SIG-M5 (cell line): ENCODE measurements around the gene MYOM3.

Source experiments
- DNase-seq: peaks from one replicate; lab custom pipeline; 2025; lab: John Stamatoyannopoulos, UW

MYOM3 gene

GRCh38 chr1:24096009-24096738, 15.8 kb downstream of the MYOM3 start:
- DNase-seq = no peak

- no peak for DNase-seq
These were observed 16.6 kb downstream of the MYOM3 start for GRCh38 chr1:24095140-24095859.

GRCh38 chr1:24094554-24094953, 17.4 kb downstream of the MYOM3 start:
- no peak for DNase-seq

- DNase-seq = no peak
These were observed 18.2 kb downstream of the MYOM3 start for GRCh38 chr1:24093732-24094131.

GRCh38 chr1:24092979-24093378, 19.0 kb downstream of the MYOM3 start:
- DNase-seq = no peak

- DNase-seq = no peak
These were observed 19.9 kb downstream of the MYOM3 start for GRCh38 chr1:24091971-24092482.

GRCh38 chr1:24090736-24091135, 21.2 kb downstream of the MYOM3 start:
- DNase-seq = no peak

- DNase-seq = no peak
These were observed 22.0 kb downstream of the MYOM3 start for GRCh38 chr1:24089743-24090555.

- DNase-seq = no peak
These were observed 22.8 kb downstream of the MYOM3 start for GRCh38 chr1:24089027-24089742.

GRCh38 chr1:24086466-24086865, 25.5 kb downstream of the MYOM3 start:
- DNase-seq = no peak

GRCh38 chr1:24085546-24085945, 26.4 kb downstream of the MYOM3 start:
- no peak for DNase-seq

- DNase-seq = no peak
These were observed 26.9 kb downstream of the MYOM3 start for GRCh38 chr1:24085007-24085406.

- DNase-seq = no peak
These were observed 27.9 kb downstream of the MYOM3 start for GRCh38 chr1:24084050-24084449.

GRCh38 chr1:24082372-24082771, 29.6 kb downstream of the MYOM3 start:
- DNase-seq = no peak

- DNase-seq = no peak
These were observed 30.7 kb downstream of the MYOM3 start for GRCh38 chr1:24081190-24081589.

GRCh38 chr1:24080131-24080530, 31.8 kb downstream of the MYOM3 start:
- DNase-seq = no peak

- DNase-seq = no peak
These were observed 34.5 kb downstream of the MYOM3 start for GRCh38 chr1:24077278-24077978.

GRCh38 chr1:24075946-24076345, 36.0 kb downstream of the MYOM3 start:
- DNase-seq = no peak

- DNase-seq = no peak
These were observed 36.4 kb downstream of the MYOM3 start for GRCh38 chr1:24075590-24075854.

GRCh38 chr1:24074817-24075589, 36.9 kb downstream of the MYOM3 start:
- no peak for DNase-seq

GRCh38 chr1:24074196-24074595, 37.7 kb downstream of the MYOM3 start:
- DNase-seq = no peak
